DMS114 treated with DMSO at 0.1 percent for 48 hours (cell line): ENCODE measurements around the gene ZNF555.

Experiments
- DNase-seq: peaks from one replicate; lab custom pipeline; 2025; ENCODE audit not compliant: unreplicated experiment; lab: John Stamatoyannopoulos, UW

The ZNF555 gene

GRCh38 chr19:2824129-2824528, 17.1 kb upstream of the ZNF555 start:
- DNase-seq, result no peak

GRCh38 chr19:2827022-2827421, 14.3 kb upstream of the ZNF555 start:
- no peak for DNase-seq

GRCh38 chr19:2827840-2828489, 13.3 kb upstream of the ZNF555 start:
- no peak for DNase-seq

- DNase-seq, result no peak
Measured at GRCh38 chr19:2834294-2834871, 6.9 kb upstream of the ZNF555 start.

- DNase-seq, result no peak
Measured at GRCh38 chr19:2837430-2837829, 3.8 kb upstream of the ZNF555 start.

- DNase-seq, result no peak
Measured at GRCh38 chr19:2841855-2842574, 740 bp downstream of the ZNF555 start.

GRCh38 chr19:2845107-2845506, 3.8 kb downstream of the ZNF555 start:
- DNase-seq, result no peak

GRCh38 chr19:2846180-2846894, 5.1 kb downstream of the ZNF555 start:
- no peak for DNase-seq

- no peak for DNase-seq
Measured at GRCh38 chr19:2847507-2847906, 6.2 kb downstream of the ZNF555 start.

GRCh38 chr19:2848616-2849015, 7.3 kb downstream of the ZNF555 start:
- no peak for DNase-seq

- DNase-seq, result no peak
Measured at GRCh38 chr19:2850256-2850925, 9.1 kb downstream of the ZNF555 start.

- no peak for DNase-seq
Measured at GRCh38 chr19:2852598-2852997, 11.3 kb downstream of the ZNF555 start.

- no peak for DNase-seq
Measured at GRCh38 chr19:2853015-2853606, 11.8 kb downstream of the ZNF555 start.

GRCh38 chr19:2854849-2855248, 13.6 kb downstream of the ZNF555 start:
- DNase-seq, result no peak

GRCh38 chr19:2856457-2857050, 15.3 kb downstream of the ZNF555 start:
- no peak for DNase-seq

- DNase-seq, result no peak
Measured at GRCh38 chr19:2858864-2859263, 17.6 kb downstream of the ZNF555 start.

- DNase-seq, result no peak
Measured at GRCh38 chr19:2863816-2864215, 22.5 kb downstream of the ZNF555 start.

GRCh38 chr19:2865334-2866100, 24.2 kb downstream of the ZNF555 start:
- DNase-seq, result no peak

GRCh38 chr19:2866495-2867024, 25.3 kb downstream of the ZNF555 start:
- DNase-seq, result no peak
